Body of pancreas (tissue), 4 donors: Measurements from ENCODE around the gene CCDC116. TPM values are rescaled to one million over a fixed set of nuclear protein-coding genes. Genes with fewer than 3 reads are reported as not detected.
"Not testable (repeated sequence)": the region's sequence is repeated elsewhere in the genome, so short reads cannot be mapped to it uniquely, and the experiment has no call there.

ENCODE experiments used
- ATAC-seq: fragments of 150-250 bp; one replicate; pipeline ENCODE4 v1.9.1; 2016
- DNase-seq, 4 donors: peaks; one replicate each; pipeline ENCODE4 v3.0.0-alpha.2; 2019
- H3K27ac ChIP-seq, 4 donors: fragments of 200-600 bp; sonication (generic); 1 replicate in 3 of 4; 2 replicates in 1 of 4; pipeline versions ENCODE4 v1.5.1 to v1.6.1; 2016 to 2019; ENCODE audit warnings: mild to moderate bottlenecking in 1 of 4, mixed read lengths in 1 of 4, moderate library complexity in 1 of 4
- H3K27me3 ChIP-seq, 2 donors: fragments of 200-600 bp; sonication (generic); one replicate each; pipeline ENCODE4 v1.6.0; 2016; ENCODE audit warnings: mild to moderate bottlenecking in 1 of 2
- H3K36me3 ChIP-seq, 2 donors: fragments of 200-600 bp; sonication (generic); replicated peaks in 1 of 2; 2 replicates each; pipeline ENCODE4 v1.5.1; 2016; ENCODE audit warnings: low read depth in 2 of 2; ENCODE audit not compliant: insufficient read depth in 1 of 2
- H3K4me1 ChIP-seq: fragments of 200-600 bp; sonication (generic); one replicate; pipeline ENCODE4 v1.6.0; 2016
- H3K4me3 ChIP-seq, 2 donors: fragments of 200-600 bp; sonication (generic); 1 replicate in 1 of 2; 2 replicates in 1 of 2; pipeline ENCODE4 v1.5.1; 2016 to 2019
- H3K9me3 ChIP-seq, 3 donors: fragments of 200-600 bp; sonication (generic); 1 replicate in 2 of 3; 2 replicates in 1 of 3; pipeline ENCODE4 v1.5.1; 2016
- POLR2A ChIP-seq, 3 donors: fragments of 450-650 bp; IDR thresholded peaks; one replicate each; pipeline ENCODE4 v1.6.1; 2016; ENCODE audit warnings: antibody characterized with exemption in 3 of 3, mild to moderate bottlenecking in 2 of 3
- WGBS, 2 donors: methylation state at CpG; one replicate each; pipeline ENCODE4 v1.1.5; 2017; 5-methylcytosine and 5-hydroxymethylcytosine counted together
- intact Hi-C: fragments of 100-400 bp; cut with DNase I; formaldehyde crosslinking; loops from one replicate; pipeline ENCODE4 v1.15.1; 2023
- total RNA-seq, 2 donors: library from RNA; depleted of rRNA; stranded (reverse); fragments of >200 nt; gene quantifications; one replicate each; pipeline ENCODE4 v1.1.0, GENCODE V29; 2016
- TF ChIP-seq, protein P1 (sequence below), 7 experiments: fragments of 450-650 bp in 4 of 7; fragments of 200-600 bp in 3 of 7; sonication (generic) in 3 of 7; IDR thresholded peaks; one replicate each; pipeline ENCODE4 v1.5.1; 2016 to 2019; ENCODE audit warnings: antibody characterized with exemption in 7 of 7

Gene CCDC116
- total RNA-seq, 2 donors from 2014 or later, result 0.52 TPM; not detected in 1

DNA sequence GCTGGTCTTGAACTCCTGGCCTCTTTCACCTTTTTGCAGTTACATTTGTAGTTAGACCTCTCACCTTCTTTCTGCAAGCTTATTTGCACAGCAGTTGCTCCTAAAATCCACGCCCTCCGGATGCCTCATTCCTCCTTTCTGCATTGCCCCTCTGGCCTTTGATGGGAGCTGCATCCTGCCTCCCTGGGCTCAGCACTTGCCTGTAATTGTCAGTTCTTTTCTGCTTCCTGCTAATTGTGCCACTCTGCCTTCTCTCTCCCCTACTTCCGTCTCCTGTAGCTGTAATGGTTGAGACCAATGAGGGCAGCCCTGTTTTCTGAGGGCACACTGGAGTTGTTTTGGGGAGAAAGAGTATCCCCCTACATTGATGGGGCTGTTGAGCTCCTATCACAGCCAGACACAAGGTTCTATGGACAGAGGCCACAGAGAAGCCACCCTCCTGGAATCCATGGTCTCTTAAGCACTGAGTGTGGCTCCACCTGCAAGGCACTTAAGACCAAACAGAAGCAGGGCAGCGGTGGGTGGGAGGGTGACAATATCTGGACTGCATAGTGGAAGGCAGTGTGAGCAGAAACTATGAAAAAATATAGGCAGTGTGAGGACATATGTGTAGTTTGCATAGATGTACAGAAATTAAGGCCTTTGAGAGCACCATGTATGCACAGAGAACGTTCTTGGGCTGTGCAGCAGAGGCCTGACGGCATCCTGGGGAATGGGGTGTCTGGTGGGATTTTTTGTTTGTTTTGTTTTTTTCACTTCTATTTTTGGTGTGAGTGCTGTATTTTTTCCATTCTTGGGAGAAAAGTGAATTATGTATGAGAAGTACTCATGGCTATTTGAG lies 33.3 kb upstream of the CCDC116 start:
- Histone ChIP-seq H3K36me3 (peaks cover 0 to 2% of the 10 kb centered on the region in 2 donors), H3K27me3 (no peaks in the 10 kb centered on the region), H3K4me3 (no peak overlapping the region), H3K27ac (no peak overlapping the region), H3K9me3 (no peaks in the 10 kb centered on the region), H3K4me1 (no peaks in the 10 kb centered on the region)
- WGBS, 2 donors, result 88 to 95% methylated on average over 6 of the region's 6 CpGs
- DNase-seq (no peak), ATAC-seq (no peak)
- TF ChIP-seq, protein P1, sequence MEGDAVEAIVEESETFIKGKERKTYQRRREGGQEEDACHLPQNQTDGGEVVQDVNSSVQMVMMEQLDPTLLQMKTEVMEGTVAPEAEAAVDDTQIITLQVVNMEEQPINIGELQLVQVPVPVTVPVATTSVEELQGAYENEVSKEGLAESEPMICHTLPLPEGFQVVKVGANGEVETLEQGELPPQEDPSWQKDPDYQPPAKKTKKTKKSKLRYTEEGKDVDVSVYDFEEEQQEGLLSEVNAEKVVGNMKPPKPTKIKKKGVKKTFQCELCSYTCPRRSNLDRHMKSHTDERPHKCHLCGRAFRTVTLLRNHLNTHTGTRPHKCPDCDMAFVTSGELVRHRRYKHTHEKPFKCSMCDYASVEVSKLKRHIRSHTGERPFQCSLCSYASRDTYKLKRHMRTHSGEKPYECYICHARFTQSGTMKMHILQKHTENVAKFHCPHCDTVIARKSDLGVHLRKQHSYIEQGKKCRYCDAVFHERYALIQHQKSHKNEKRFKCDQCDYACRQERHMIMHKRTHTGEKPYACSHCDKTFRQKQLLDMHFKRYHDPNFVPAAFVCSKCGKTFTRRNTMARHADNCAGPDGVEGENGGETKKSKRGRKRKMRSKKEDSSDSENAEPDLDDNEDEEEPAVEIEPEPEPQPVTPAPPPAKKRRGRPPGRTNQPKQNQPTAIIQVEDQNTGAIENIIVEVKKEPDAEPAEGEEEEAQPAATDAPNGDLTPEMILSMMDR (IDR thresholded peaks at IDR 0.05), result no peak
- no peak for TF ChIP-seq POLR2A (IDR thresholded peaks at IDR 0.05)
- intact Hi-C loops, result no loop called here

DNA sequence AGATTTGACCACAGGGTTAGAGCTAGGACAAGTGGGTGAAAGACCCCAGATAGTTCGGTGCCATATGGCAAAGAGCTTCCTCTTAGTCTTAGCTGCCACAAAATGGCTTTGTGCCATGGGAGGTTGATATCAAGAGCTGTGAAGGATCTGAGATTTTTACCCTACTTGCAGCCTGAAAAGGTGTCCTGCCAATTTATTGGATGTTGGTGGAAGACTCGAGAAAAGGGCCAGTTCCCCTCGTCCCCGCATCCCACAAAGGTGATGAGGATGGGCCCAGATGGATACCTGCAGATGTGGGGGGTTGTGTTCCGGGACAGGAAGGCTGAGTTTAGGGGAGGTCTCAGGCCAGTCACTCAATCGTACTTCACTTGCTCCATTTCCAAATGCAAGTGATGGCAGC lies 30.0 kb upstream of the CCDC116 start:
- no peaks in the 10 kb centered on the region for H3K27me3 ChIP-seq
- 93% methylated on average over 6 of the region's 6 CpGs for WGBS, 2 donors
- H3K4me3 ChIP-seq, result no peak overlapping the region
- H3K4me1 ChIP-seq, result no peaks in the 10 kb centered on the region
- no peaks in the 10 kb centered on the region for H3K9me3 ChIP-seq
- DNase-seq, result no peak
- H3K36me3 ChIP-seq, result no peaks in the 10 kb centered on the region
- intact Hi-C loops, result no loop called here
- H3K27ac ChIP-seq, result no peak overlapping the region
- no peak for TF ChIP-seq POLR2A (IDR thresholded peaks at IDR 0.05)
- TF ChIP-seq, protein P1 (IDR thresholded peaks at IDR 0.05), result no peak
- no peak for ATAC-seq

DNA sequence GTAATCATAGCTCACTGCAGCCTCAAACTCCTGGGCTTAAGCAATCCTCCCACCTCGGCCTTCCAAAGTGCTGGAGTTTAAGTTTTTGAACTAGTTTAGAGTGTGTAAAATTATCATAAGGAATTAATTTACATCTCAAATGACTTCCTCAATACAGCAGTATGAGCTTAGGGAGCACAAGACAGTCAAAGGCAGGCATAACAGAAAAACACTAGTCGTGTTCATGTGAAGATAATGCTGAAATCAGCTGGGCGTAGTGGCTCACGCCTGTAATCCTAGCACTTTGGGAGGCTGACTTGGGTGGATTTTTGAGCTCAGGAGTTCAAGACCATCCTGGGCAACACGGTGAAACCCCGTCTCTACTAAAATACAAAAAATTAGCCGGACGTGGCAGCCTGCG lies 28.6 kb upstream of the CCDC116 start:
- Histone ChIP-seq H3K4me3 (no peak overlapping the region), H3K4me1 (no peaks in the 10 kb centered on the region), H3K27me3 (no peaks in the 10 kb centered on the region), H3K9me3 (no peaks in the 10 kb centered on the region), H3K36me3 (no peaks in the 10 kb centered on the region), H3K27ac (no peak overlapping the region)
- TF ChIP-seq POLR2A (IDR thresholded peaks at IDR 0.05), result no peak
- DNase-seq, result no peak
- 83 to 85% methylated on average over 7 to 9 of the region's 9 CpGs for WGBS, 2 donors
- ATAC-seq, result no peak
- intact Hi-C loops, result no loop called here

DNA sequence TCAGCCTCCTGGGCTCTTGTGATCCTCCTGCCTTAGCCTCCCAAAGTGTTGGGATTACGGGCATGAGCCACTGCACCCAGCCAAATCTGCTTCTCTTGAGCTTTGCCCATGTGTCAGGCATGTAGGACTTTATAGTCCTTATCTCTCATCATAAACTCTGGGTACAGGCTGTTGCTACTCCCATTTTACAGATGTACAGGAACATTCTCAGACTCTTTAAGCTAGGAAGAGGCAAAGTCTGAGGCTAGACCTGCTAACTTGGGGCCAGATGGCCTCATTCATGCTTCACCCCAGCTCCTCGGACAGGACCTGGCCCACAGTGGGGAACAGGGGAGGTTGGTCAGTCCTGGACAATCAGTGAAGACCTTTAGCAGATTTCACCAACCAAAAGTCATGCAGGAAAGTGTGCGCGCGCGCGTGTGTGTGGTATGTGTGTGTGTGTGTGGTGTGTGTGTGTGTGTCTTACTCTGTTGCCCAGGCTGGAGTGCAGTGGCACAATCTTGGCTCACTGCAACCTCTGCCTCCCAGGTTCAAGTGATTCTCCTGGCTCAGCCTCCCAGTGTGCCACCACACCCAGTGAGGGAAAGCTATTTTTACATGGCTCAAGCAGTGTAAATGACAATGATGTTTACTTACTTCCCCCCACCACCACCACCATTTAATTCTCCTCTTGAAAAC lies 26.5 kb upstream of the CCDC116 start:
- WGBS, 2 donors, result 94 to 99% methylated on average over 7 of the region's 7 CpGs
- no peaks in the 10 kb centered on the region for H3K27me3 ChIP-seq
- no peaks in the 10 kb centered on the region for H3K9me3 ChIP-seq
- H3K27ac ChIP-seq, result no peak overlapping the region
- DNase-seq (no peak), ATAC-seq (no peak)
- peaks cover 0 to under 1% of the 10 kb centered on the region in 2 donors for H3K36me3 ChIP-seq
- TF ChIP-seq, protein P1 (IDR thresholded peaks at IDR 0.05), result no peak
- no peak for TF ChIP-seq POLR2A (IDR thresholded peaks at IDR 0.05)
- intact Hi-C loops, result no loop called here
- H3K4me1 ChIP-seq, result no peaks in the 10 kb centered on the region
- H3K4me3 ChIP-seq, result no peak overlapping the region

DNA sequence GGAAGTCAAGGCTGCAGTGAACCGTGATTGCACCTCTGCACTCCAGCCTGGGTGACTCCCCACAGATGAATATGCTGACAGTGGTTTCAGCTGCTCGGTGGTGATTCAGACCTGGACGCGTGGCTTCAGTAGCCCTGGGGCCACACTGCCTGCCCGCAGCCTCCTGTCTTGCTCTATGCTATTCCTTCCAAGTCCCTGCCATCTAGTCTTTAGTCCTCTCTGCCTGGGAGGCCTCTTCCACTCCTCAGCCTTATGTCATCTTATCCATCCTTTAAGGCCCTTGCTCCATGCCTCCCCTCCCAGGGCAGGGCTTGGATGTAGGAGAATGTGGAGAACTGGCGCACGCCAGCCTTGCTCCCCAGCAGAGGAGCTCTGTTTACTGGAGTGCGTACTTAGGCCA lies 25.8 kb upstream of the CCDC116 start:
- Histone ChIP-seq H3K9me3 (no peaks in the 10 kb centered on the region), H3K4me3 (no peak overlapping the region), H3K36me3 (peaks cover 0 to 7% of the 10 kb centered on the region in 2 donors), H3K27me3 (no peaks in the 10 kb centered on the region), H3K4me1 (no peaks in the 10 kb centered on the region), H3K27ac (no peak overlapping the region)
- ATAC-seq, result no peak
- 86 to 91% methylated on average over 8 of the region's 8 CpGs for WGBS, 2 donors
- no peak for DNase-seq
- TF ChIP-seq, protein P1 (IDR thresholded peaks at IDR 0.05), result no peak
- no peak for TF ChIP-seq POLR2A (IDR thresholded peaks at IDR 0.05)
- intact Hi-C loops, result no loop called here

DNA sequence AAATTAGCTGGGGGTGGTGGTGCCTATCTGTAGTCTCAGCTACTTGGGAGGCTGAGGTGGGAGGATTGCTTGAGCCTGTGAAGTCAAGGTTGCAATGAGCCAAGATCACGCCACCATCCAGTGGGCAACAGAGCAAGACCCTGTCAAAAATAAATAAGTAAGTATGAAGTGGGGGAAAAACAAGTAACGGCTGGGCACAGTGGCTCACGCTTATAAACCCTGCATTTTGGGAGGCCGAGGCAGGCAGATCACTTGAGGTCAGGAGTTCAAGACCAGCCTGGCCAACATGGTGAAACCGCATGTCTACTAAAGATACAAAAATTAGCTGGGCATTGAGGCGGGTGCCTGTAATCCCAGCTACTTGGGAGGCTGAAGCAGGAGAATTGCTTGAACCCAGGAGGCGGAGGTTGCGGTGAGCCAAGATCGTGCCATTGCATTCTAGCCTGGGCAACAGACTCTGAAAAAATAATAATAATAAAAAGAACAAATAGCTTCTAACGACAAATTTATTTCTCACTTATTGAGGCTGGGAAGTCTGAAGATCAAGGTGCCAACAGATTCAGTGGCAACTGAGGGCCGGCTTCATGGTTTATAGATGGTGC lies 22.9 kb upstream of the CCDC116 start:
- H3K36me3 ChIP-seq, intact Hi-C loops, ATAC-seq, H3K4me3 ChIP-seq, H3K27ac ChIP-seq, DNase-seq, H3K27me3 ChIP-seq, H3K4me1 ChIP-seq, H3K9me3 ChIP-seq: not testable (repeated sequence)
- WGBS, 2 donors, result 94 to 95% methylated on average over 11 of the region's 11 CpGs
